ENCODE results near the gene SEMA3D. TPM values are rescaled to one million over a fixed set of nuclear protein-coding genes. Genes with fewer than 3 reads are reported as not detected.

The SEMA3D gene
- total and polyA plus RNA-seq, 4 donors = 0.18 to 1.2 (median 0.72) TPM

DNA sequence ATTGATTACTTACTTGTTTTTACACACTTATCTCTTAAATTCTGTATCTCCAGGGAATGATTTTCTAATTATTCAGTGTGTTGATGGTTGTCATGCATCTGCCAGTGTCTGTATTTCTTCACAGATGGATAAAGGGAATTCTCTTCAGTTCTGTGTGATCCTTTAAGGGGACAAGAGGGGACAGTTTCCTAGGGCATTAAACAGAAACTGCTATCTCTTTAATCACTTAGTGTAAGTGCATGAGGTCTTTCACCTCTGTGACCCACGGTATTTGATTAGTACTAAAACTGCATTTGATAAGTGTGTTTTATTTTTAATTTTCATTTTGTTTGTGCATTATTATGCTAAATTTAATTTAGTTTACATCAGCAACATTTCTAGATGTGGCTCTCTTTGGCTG, 26.6 kb upstream of the SEMA3D start:
- no peak overlapping the region for H3K27ac ChIP-seq (ENCODE audit: low read depth in 1 of 2, low read length in 2 of 2)
- DNase-seq (ENCODE audit: low spot score) = no peak
- H3K36me3 ChIP-seq (ENCODE audit: control insufficient read depth in 4 of 4, insufficient read depth in 3 of 4, low read depth in 1 of 4, low read length in 3 of 4) = no peaks in the 10 kb centered on the region
- H3K9ac ChIP-seq (ENCODE audit: low read depth in 1 of 2, low read length in 2 of 2) = no peak overlapping the region
- no peak overlapping the region for H3K4me3 ChIP-seq (ENCODE audit: low read depth in 1 of 3, low read length in 3 of 3)
- TF ChIP-seq FOXA1 (IDR thresholded peaks at IDR 0.05) (no peak), ATF3 (IDR thresholded peaks at IDR 0.05) (no peak), CTCF (IDR thresholded peaks at IDR 0.05; ENCODE audit: low read depth, low read length, missing input control) (no peak), SP1 (IDR thresholded peaks at IDR 0.05) (no peak), HNF4G (IDR thresholded peaks at IDR 0.05) (no peak)
- TF ChIP-seq, protein P1, sequence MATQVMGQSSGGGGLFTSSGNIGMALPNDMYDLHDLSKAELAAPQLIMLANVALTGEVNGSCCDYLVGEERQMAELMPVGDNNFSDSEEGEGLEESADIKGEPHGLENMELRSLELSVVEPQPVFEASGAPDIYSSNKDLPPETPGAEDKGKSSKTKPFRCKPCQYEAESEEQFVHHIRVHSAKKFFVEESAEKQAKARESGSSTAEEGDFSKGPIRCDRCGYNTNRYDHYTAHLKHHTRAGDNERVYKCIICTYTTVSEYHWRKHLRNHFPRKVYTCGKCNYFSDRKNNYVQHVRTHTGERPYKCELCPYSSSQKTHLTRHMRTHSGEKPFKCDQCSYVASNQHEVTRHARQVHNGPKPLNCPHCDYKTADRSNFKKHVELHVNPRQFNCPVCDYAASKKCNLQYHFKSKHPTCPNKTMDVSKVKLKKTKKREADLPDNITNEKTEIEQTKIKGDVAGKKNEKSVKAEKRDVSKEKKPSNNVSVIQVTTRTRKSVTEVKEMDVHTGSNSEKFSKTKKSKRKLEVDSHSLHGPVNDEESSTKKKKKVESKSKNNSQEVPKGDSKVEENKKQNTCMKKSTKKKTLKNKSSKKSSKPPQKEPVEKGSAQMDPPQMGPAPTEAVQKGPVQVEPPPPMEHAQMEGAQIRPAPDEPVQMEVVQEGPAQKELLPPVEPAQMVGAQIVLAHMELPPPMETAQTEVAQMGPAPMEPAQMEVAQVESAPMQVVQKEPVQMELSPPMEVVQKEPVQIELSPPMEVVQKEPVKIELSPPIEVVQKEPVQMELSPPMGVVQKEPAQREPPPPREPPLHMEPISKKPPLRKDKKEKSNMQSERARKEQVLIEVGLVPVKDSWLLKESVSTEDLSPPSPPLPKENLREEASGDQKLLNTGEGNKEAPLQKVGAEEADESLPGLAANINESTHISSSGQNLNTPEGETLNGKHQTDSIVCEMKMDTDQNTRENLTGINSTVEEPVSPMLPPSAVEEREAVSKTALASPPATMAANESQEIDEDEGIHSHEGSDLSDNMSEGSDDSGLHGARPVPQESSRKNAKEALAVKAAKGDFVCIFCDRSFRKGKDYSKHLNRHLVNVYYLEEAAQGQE (IDR thresholded peaks at IDR 0.05) = no peak
- no peaks in the 10 kb centered on the region for H3K9me3 ChIP-seq (ENCODE audit: control insufficient read depth in 4 of 4, low read length in 3 of 4)
- H3K4me1 ChIP-seq (ENCODE audit: control insufficient read depth in 4 of 4, insufficient read depth in 4 of 4, low read length in 3 of 4) = no peaks in the 10 kb centered on the region
- H3K27me3 ChIP-seq (ENCODE audit: control insufficient read depth in 4 of 4, insufficient read depth in 4 of 4, low read length in 3 of 4) = no peaks in the 10 kb centered on the region
- 38% methylated on average over 1 of the region's 1 CpG for WGBS

DNA sequence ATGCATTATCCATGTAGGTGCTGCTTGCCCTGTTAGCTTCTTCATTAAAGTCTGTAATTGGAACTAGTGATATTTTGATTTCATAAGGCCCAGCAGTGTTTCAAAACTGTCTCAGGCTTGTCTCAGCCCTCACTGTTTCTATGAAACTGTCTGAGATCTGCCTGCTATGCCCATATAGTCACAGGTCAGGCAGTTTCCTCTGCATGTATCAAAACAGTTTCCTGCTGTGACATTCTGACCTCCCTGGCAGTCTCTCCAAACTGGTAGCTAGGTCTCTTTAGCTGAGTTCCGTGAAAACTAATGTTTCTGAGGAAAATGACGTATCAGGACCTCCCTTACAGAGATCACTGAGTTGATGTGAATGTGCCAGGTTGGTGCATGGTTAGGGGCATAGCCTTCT, 18.9 kb upstream of the SEMA3D start:
- DNase-seq (ENCODE audit: low spot score) = no peak
- H3K4me1 ChIP-seq (ENCODE audit: control insufficient read depth in 4 of 4, insufficient read depth in 4 of 4, low read length in 3 of 4) = no peaks in the 10 kb centered on the region
- H3K4me3 ChIP-seq (ENCODE audit: low read depth in 1 of 3, low read length in 3 of 3) = no peak overlapping the region
- no peaks in the 10 kb centered on the region for H3K27me3 ChIP-seq (ENCODE audit: control insufficient read depth in 4 of 4, insufficient read depth in 4 of 4, low read length in 3 of 4)
- no peak overlapping the region for H3K9ac ChIP-seq (ENCODE audit: low read depth in 1 of 2, low read length in 2 of 2)
- WGBS = 44% methylated on average over 2 of the region's 2 CpGs
- TF ChIP-seq FOXA2 (IDR thresholded peaks at IDR 0.05) (no peak), FOXA1 (IDR thresholded peaks at IDR 0.05) (no peak), GABPA (IDR thresholded peaks at IDR 0.05 in 1 of 2, conservative IDR thresholded peaks at IDR 0.05 in 1 of 2) (no peak), MAX (IDR thresholded peaks at IDR 0.05) (no peak), YY1 (IDR thresholded peaks at IDR 0.05) (no peak), JUND (IDR thresholded peaks at IDR 0.05) (no peak), ATF3 (IDR thresholded peaks at IDR 0.05) (no peak), RXRA (IDR thresholded peaks at IDR 0.05) (no peak), RAD21 (IDR thresholded peaks at IDR 0.05) (no peak), TAF1 (conservative IDR thresholded peaks at IDR 0.05) (no peak), SP1 (IDR thresholded peaks at IDR 0.05) (no peak), HNF4A (conservative IDR thresholded peaks at IDR 0.05) (no peak), ZBTB33 (IDR thresholded peaks at IDR 0.05) (no peak)
- TF ChIP-seq, protein P1 (IDR thresholded peaks at IDR 0.05) = no peak
- no peaks in the 10 kb centered on the region for H3K36me3 ChIP-seq (ENCODE audit: control insufficient read depth in 4 of 4, insufficient read depth in 3 of 4, low read depth in 1 of 4, low read length in 3 of 4)
- H3K27ac ChIP-seq (ENCODE audit: low read depth in 1 of 2, low read length in 2 of 2) = no peak overlapping the region
- H3K9me3 ChIP-seq (ENCODE audit: control insufficient read depth in 4 of 4, low read length in 3 of 4) = no peaks in the 10 kb centered on the region

All from liver (tissue), 9 donors.